ENCODE measurements around the gene NFATC4. TPM values are rescaled to one million over a fixed set of nuclear protein-coding genes. Genes with fewer than 3 reads are reported as not detected.
A peak's percentile ranks its signal among the peaks of the same experiment; 100 is the strongest.

Gene NFATC4
- total and polyA plus RNA-seq, 9 donors, result 35.2 to 71.1 (median 52.0) TPM

- Histone ChIP-seq H3K36me3 (ENCODE audit: control insufficient read depth, insufficient read depth, low read length) (no peaks in the 10 kb centered on the region), H3K27ac (ENCODE audit: low read length) (peak overlapping the region; percentile 76), H3K27me3 (ENCODE audit: control insufficient read depth, insufficient read depth, low read length) (no peaks in the 10 kb centered on the region), H3K9me3 (replicated peaks; ENCODE audit: control insufficient read depth, low read depth, low read length) (no peaks in the 10 kb centered on the region), H3K4me1 (ENCODE audit: control insufficient read depth, insufficient read depth, low read length) (peaks cover 42% of the 10 kb centered on the region), H3K4me3 (ENCODE audit: low read length) (no peak overlapping the region)
- no peak for DNase-seq
- WGBS (ENCODE audit: insufficient coverage), result 13% methylated on average over 4 of the region's 6 CpGs
These were observed 29.8 kb downstream of the NFATC4 start for GRCh38 chr14:24397639-24398292.

- H3K9me3 ChIP-seq (replicated peaks; ENCODE audit: control insufficient read depth, low read depth, low read length), result no peaks in the 10 kb centered on the region
- WGBS (ENCODE audit: insufficient coverage), result no CpG with 5 or more reads among the region's 7 CpGs
- no peaks in the 10 kb centered on the region for H3K27me3 ChIP-seq (ENCODE audit: control insufficient read depth, insufficient read depth, low read length)
- peak overlapping the region; percentile 76 for H3K27ac ChIP-seq (ENCODE audit: low read length)
- peak overlapping the region; percentile 63 for H3K4me3 ChIP-seq (ENCODE audit: low read length)
- peak; percentile 85 for DNase-seq
- no peaks in the 10 kb centered on the region for H3K36me3 ChIP-seq (ENCODE audit: control insufficient read depth, insufficient read depth, low read length)
- H3K4me1 ChIP-seq (ENCODE audit: control insufficient read depth, insufficient read depth, low read length), result peaks cover 44% of the 10 kb centered on the region
These were observed 30.3 kb downstream of the NFATC4 start for GRCh38 chr14:24398293-24398652.

GRCh38 chr14:24398653-24399446 is 30.9 kb downstream of the NFATC4 start, which contains the start of gene NYNRIN:
Gene NYNRIN, plus strand, starts transcription at chr14:24399003. Its CDS starts 244 bp downstream, at chr14:24399247.
- H3K36me3 ChIP-seq (ENCODE audit: control insufficient read depth, insufficient read depth, low read length), result no peaks in the 10 kb centered on the region
- under 1% methylated on average over 36 of the region's 57 CpGs for WGBS (ENCODE audit: insufficient coverage)
- peaks cover 50% of the 10 kb centered on the region for H3K4me1 ChIP-seq (ENCODE audit: control insufficient read depth, insufficient read depth, low read length)
- H3K9me3 ChIP-seq (replicated peaks; ENCODE audit: control insufficient read depth, low read depth, low read length), result no peaks in the 10 kb centered on the region
- H3K27me3 ChIP-seq (ENCODE audit: control insufficient read depth, insufficient read depth, low read length), result no peaks in the 10 kb centered on the region
- DNase-seq, result peak; percentile 92
- peak within 1 kb of the TSS; percentile 63 for H3K4me3 ChIP-seq (ENCODE audit: low read length)
- H3K27ac ChIP-seq (ENCODE audit: low read length), result peak within 1 kb of the TSS; percentile 76

GRCh38 chr14:24399447-24399822 is 31.5 kb downstream of the NFATC4 start:
- H3K27me3 ChIP-seq (ENCODE audit: control insufficient read depth, insufficient read depth, low read length), result no peaks in the 10 kb centered on the region
- H3K4me1 ChIP-seq (ENCODE audit: control insufficient read depth, insufficient read depth, low read length), result peaks cover 51% of the 10 kb centered on the region
- H3K27ac ChIP-seq (ENCODE audit: low read length), result peak overlapping the region; percentile 67
- WGBS (ENCODE audit: insufficient coverage), result 1% methylated on average over 7 of the region's 8 CpGs
- no peaks in the 10 kb centered on the region for H3K36me3 ChIP-seq (ENCODE audit: control insufficient read depth, insufficient read depth, low read length)
- H3K4me3 ChIP-seq (ENCODE audit: low read length), result peak overlapping the region; percentile 63
- DNase-seq, result no peak
- no peaks in the 10 kb centered on the region for H3K9me3 ChIP-seq (replicated peaks; ENCODE audit: control insufficient read depth, low read depth, low read length)

GRCh38 chr14:24399999-24400718 is 32.2 kb downstream of the NFATC4 start:
- no peak for DNase-seq
- H3K27me3 ChIP-seq (ENCODE audit: control insufficient read depth, insufficient read depth, low read length), result no peaks in the 10 kb centered on the region
- H3K4me1 ChIP-seq (ENCODE audit: control insufficient read depth, insufficient read depth, low read length), result peaks cover 56% of the 10 kb centered on the region
- H3K9me3 ChIP-seq (replicated peaks; ENCODE audit: control insufficient read depth, low read depth, low read length), result no peaks in the 10 kb centered on the region
- 33% methylated on average over 2 of the region's 4 CpGs for WGBS (ENCODE audit: insufficient coverage)
- H3K36me3 ChIP-seq (ENCODE audit: control insufficient read depth, insufficient read depth, low read length), result no peaks in the 10 kb centered on the region
- peak overlapping the region; percentile 67 for H3K27ac ChIP-seq (ENCODE audit: low read length)
- peak overlapping the region; percentile 63 for H3K4me3 ChIP-seq (ENCODE audit: low read length)

- H3K27me3 ChIP-seq (ENCODE audit: control insufficient read depth, insufficient read depth, low read length), result no peaks in the 10 kb centered on the region
- peaks cover 56% of the 10 kb centered on the region for H3K4me1 ChIP-seq (ENCODE audit: control insufficient read depth, insufficient read depth, low read length)
- H3K4me3 ChIP-seq (ENCODE audit: low read length), result no peak overlapping the region
- peaks cover 3% of the 10 kb centered on the region for H3K36me3 ChIP-seq (ENCODE audit: control insufficient read depth, insufficient read depth, low read length)
- H3K27ac ChIP-seq (ENCODE audit: low read length), result peak overlapping the region; percentile 29
- DNase-seq, result no peak
- H3K9me3 ChIP-seq (replicated peaks; ENCODE audit: control insufficient read depth, low read depth, low read length), result no peaks in the 10 kb centered on the region
- 20% methylated on average over 6 of the region's 9 CpGs for WGBS (ENCODE audit: insufficient coverage)
These were observed 34.1 kb downstream of the NFATC4 start for GRCh38 chr14:24401810-24402702.

- Histone ChIP-seq H3K36me3 (ENCODE audit: control insufficient read depth, insufficient read depth, low read length) (peaks cover 14% of the 10 kb centered on the region), H3K27me3 (ENCODE audit: control insufficient read depth, insufficient read depth, low read length) (no peaks in the 10 kb centered on the region), H3K9me3 (replicated peaks; ENCODE audit: control insufficient read depth, low read depth, low read length) (no peaks in the 10 kb centered on the region), H3K27ac (ENCODE audit: low read length) (peak overlapping the region; percentile 45), H3K4me1 (ENCODE audit: control insufficient read depth, insufficient read depth, low read length) (peaks cover 50% of the 10 kb centered on the region), H3K4me3 (ENCODE audit: low read length) (no peak overlapping the region)
- WGBS (ENCODE audit: insufficient coverage), result 18% methylated on average over 5 of the region's 7 CpGs
- peak; percentile 88 for DNase-seq
These were observed 35.5 kb downstream of the NFATC4 start for GRCh38 chr14:24403294-24403998.

- DNase-seq, result no peak
- peaks cover 27% of the 10 kb centered on the region for H3K36me3 ChIP-seq (ENCODE audit: control insufficient read depth, insufficient read depth, low read length)
- H3K9me3 ChIP-seq (replicated peaks; ENCODE audit: control insufficient read depth, low read depth, low read length), result no peaks in the 10 kb centered on the region
- H3K4me3 ChIP-seq (ENCODE audit: low read length), result no peak overlapping the region
- no peaks in the 10 kb centered on the region for H3K27me3 ChIP-seq (ENCODE audit: control insufficient read depth, insufficient read depth, low read length)
- peaks cover 55% of the 10 kb centered on the region for H3K4me1 ChIP-seq (ENCODE audit: control insufficient read depth, insufficient read depth, low read length)
- WGBS (ENCODE audit: insufficient coverage), result no CpG with 5 or more reads among the region's 4 CpGs
- H3K27ac ChIP-seq (ENCODE audit: low read length), result no peak overlapping the region
These were observed 36.8 kb downstream of the NFATC4 start for GRCh38 chr14:24404814-24405213.

- no peak overlapping the region for H3K27ac ChIP-seq (ENCODE audit: low read length)
- H3K4me3 ChIP-seq (ENCODE audit: low read length), result no peak overlapping the region
- peaks cover 42% of the 10 kb centered on the region for H3K36me3 ChIP-seq (ENCODE audit: control insufficient read depth, insufficient read depth, low read length)
- no peaks in the 10 kb centered on the region for H3K27me3 ChIP-seq (ENCODE audit: control insufficient read depth, insufficient read depth, low read length)
- WGBS (ENCODE audit: insufficient coverage), result 85% methylated on average over 5 of the region's 6 CpGs
- DNase-seq, result no peak
- H3K9me3 ChIP-seq (replicated peaks; ENCODE audit: control insufficient read depth, low read depth, low read length), result no peaks in the 10 kb centered on the region
- H3K4me1 ChIP-seq (ENCODE audit: control insufficient read depth, insufficient read depth, low read length), result peaks cover 43% of the 10 kb centered on the region
These were observed 38.4 kb downstream of the NFATC4 start for GRCh38 chr14:24406416-24406815.

All from muscle of leg (tissue), 11 donors.